K562 (cell line): ENCODE measurements around the gene SLC35E3. TPM values are rescaled to one million over a fixed set of nuclear protein-coding genes. Genes with fewer than 3 reads are reported as not detected.

Source experiments
- ATAC-seq: fragments of 200-7000 bp; cut with Tn5 transposase; 3 replicates; pipeline ENCODE4 v1.9.1; 2020; ENCODE audit warnings: moderate library complexity
- BruUV-seq: library from RNA; stranded (reverse); fragments of 400-500 nt; replicated peaks from 2 replicates; lab custom pipeline; 2021; lab: Mats Ljungman, UMichigan
- CTCF ChIA-PET: fragments of 300-600 bp; formaldehyde crosslinking; extraction: SDS; loops from one replicate; lab custom pipeline; 2021; ENCODE audit warnings: low intra/inter-chr PET ratio; lab: Yijun Ruan, JAX
- POLR2A ChIA-PET: fragments of 300-600, 350-650 bp; sonication (Branson Sonifier 250); formaldehyde crosslinking; extraction: SDS; loops from one replicate; lab custom pipeline; 2021; ENCODE audit warnings: antibody characterized with exemption, inconsistent platforms; lab: Yijun Ruan, JAX
- DNase-seq, 4 experiments: peaks; one replicate each; pipeline versions ENCODE4 v3.0.0 to v3.0.0-alpha.2; 2011 to 2018; ENCODE audit warnings: low spot score in 3 of 4, mixed read lengths in 3 of 4; ENCODE audit errors: extremely low read depth in 1 of 4
- FAIRE-seq: peaks from 2 replicates; lab custom pipeline; 2011; peaks lifted over from hg19 to GRCh38; lab: Jason Lieb, UNC
- H2AFZ ChIP-seq: 2 replicates; pipeline ENCODE4 v1.6.0; 2011; ENCODE audit warnings: low read depth, low read length, control low read depth, inconsistent platforms
- H3K27ac ChIP-seq: fragments of 200-600 bp; 3 replicates; pipeline ENCODE4 v1.8.0; 2011; ENCODE audit warnings: low read depth, mild to moderate bottlenecking, control low read depth, inconsistent platforms, low read length, moderate library complexity, mixed read lengths; ENCODE audit errors: extremely low read depth
- H3K27me3 ChIP-seq, 2 experiments: fragments of 300-600 bp in 1 of 2; 2 replicates in 1 of 2; 3 replicates in 1 of 2; pipeline versions ENCODE4 v1.6.0 to v1.8.0; 2011; ENCODE audit warnings: inconsistent platforms in 2 of 2, low read length in 2 of 2, mild to moderate bottlenecking in 1 of 2, mixed read lengths in 1 of 2, moderate library complexity in 1 of 2; ENCODE audit not compliant: control insufficient read depth in 2 of 2, insufficient read depth in 2 of 2
- H3K36me3 ChIP-seq: fragments of 300-600 bp; 3 replicates; pipeline ENCODE4 v1.8.0; 2011; ENCODE audit warnings: mild to moderate bottlenecking, low read length, inconsistent platforms; ENCODE audit not compliant: control insufficient read depth, insufficient read depth
- H3K4me1 ChIP-seq, 2 experiments: fragments of 200-600 bp in 1 of 2; replicated peaks in 1 of 2; 2 replicates in 1 of 2; 3 replicates in 1 of 2; pipeline versions ENCODE4 v1.5.1 to v1.8.0; 2011; ENCODE audit warnings: inconsistent platforms in 2 of 2, low read length in 2 of 2, mild to moderate bottlenecking in 1 of 2, mixed read lengths in 1 of 2, moderate library complexity in 1 of 2; ENCODE audit not compliant: control insufficient read depth in 2 of 2, insufficient read depth in 2 of 2
- H3K4me2 ChIP-seq: 2 replicates; pipeline ENCODE4 v1.6.1; 2011; ENCODE audit warnings: low read length, control low read depth, inconsistent platforms, mixed read lengths; ENCODE audit not compliant: insufficient read depth
- H3K4me3 ChIP-seq: fragments of 200-600 bp; sonication (generic), shearing (Covaris generic); 2 replicates; pipeline ENCODE4 v1.5.1; 2016; ENCODE audit warnings: control low read depth, inconsistent platforms
- H3K79me2 ChIP-seq: fragments of 200-600 bp; 3 replicates; pipeline ENCODE4 v1.8.0; 2011; ENCODE audit warnings: low read length, inconsistent platforms; ENCODE audit not compliant: control insufficient read depth, insufficient read depth
- H3K9ac ChIP-seq, 2 experiments: 2 replicates each; pipeline versions ENCODE4 v1.6.0 to v1.6.1; 2011; ENCODE audit warnings: low read depth in 2 of 2, low read length in 2 of 2, control low read depth in 1 of 2, inconsistent platforms in 1 of 2, mild to moderate bottlenecking in 1 of 2, mixed read lengths in 1 of 2; ENCODE audit not compliant: insufficient read depth in 1 of 2
- H3K9me1 ChIP-seq: one replicate; pipeline ENCODE4 v1.6.0; 2011; ENCODE audit warnings: inconsistent platforms, mild to moderate bottlenecking, low read length, moderate library complexity; ENCODE audit not compliant: control insufficient read depth, insufficient read depth
- H3K9me3 ChIP-seq: replicated peaks from 2 replicates; pipeline ENCODE4 v1.5.1; 2011; ENCODE audit warnings: low read depth, low read length, inconsistent platforms; ENCODE audit not compliant: control insufficient read depth, insufficient read depth
- H4K20me1 ChIP-seq: replicated peaks from 2 replicates; pipeline ENCODE4 v1.6.1; 2011; ENCODE audit warnings: low read length, inconsistent platforms, mixed read lengths; ENCODE audit not compliant: control insufficient read depth, insufficient read depth
- GATAD2B ChIP-seq: fragments of 450-650 bp; IDR thresholded peaks from 2 replicates; pipeline ENCODE4 v1.6.1; 2017; ENCODE audit warnings: mild to moderate bottlenecking, borderline replicate concordance
- NR0B1 ChIP-seq: fragments of 450-650 bp; IDR thresholded peaks from one replicate; pipeline ENCODE4 v1.6.1; 2018; ENCODE audit warnings: mild to moderate bottlenecking, moderate library complexity; ENCODE audit not compliant: partially characterized antibody
- OTX1 ChIP-seq: fragments of 450-650 bp; formaldehyde crosslinking; IDR thresholded peaks from 2 replicates; pipeline ENCODE4 v1.4.0; 2022; ENCODE audit warnings: mild to moderate bottlenecking
- PHF21A ChIP-seq: fragments of 450-650 bp; IDR thresholded peaks from 2 replicates; pipeline ENCODE4 v1.6.1; 2017; ENCODE audit warnings: low read depth, borderline replicate concordance
- POLR3G ChIP-seq: IDR thresholded peaks from 2 replicates; pipeline ENCODE4 v1.6.1; 2011; ENCODE audit not compliant: insufficient read length, insufficient replicate concordance; ENCODE audit errors: extremely low read depth
- RBM17 ChIP-seq: fragments of 200-400 bp; formaldehyde crosslinking; IDR thresholded peaks from 2 replicates; pipeline ENCODE4 v1.6.1; 2017; ENCODE audit warnings: low read depth, mild to moderate bottlenecking, low read length, borderline replicate concordance
- RNF2 ChIP-seq: sonication (generic); IDR thresholded peaks from 2 replicates; pipeline ENCODE4 v1.6.1; 2016
- ZNF316 ChIP-seq: fragments of 450-650 bp; IDR thresholded peaks from 2 replicates; pipeline ENCODE4 v1.6.1; 2016
- WGBS: fragments of 100-300 bp; shearing (Covaris generic); methylation state at CpG from one replicate; pipeline ENCODE4 v1.1.6; 2016; ENCODE audit warnings: low coverage, mixed read lengths; ENCODE audit not compliant: insufficient coverage; ENCODE audit errors: missing lambda C conversion rate; 5-methylcytosine and 5-hydroxymethylcytosine counted together
- in situ Hi-C: fragments of 300-500 bp; cut with MboI; formaldehyde crosslinking; loops from 4 replicates; pipeline ENCODE4 v1.15.0; 2018; ENCODE audit warnings: inconsistent platforms, mixed read lengths
- intact Hi-C: fragments of 100-400 bp; cut with micrococcal nuclease; formaldehyde crosslinking; loops from 2 replicates; pipeline ENCODE4 v1.14.2; 2022
- polyA plus RNA-seq, 8 experiments: library from polyadenylated mRNA; depleted of rRNA in 4 of 8; stranded (reverse) in 5 of 8; unstranded in 3 of 8; fragments of >200 nt; fragmentation: Nextera tagmentation in 2 of 8; fragmentation: Illumina TruSeq in 1 of 8; extraction: Ambion mirVana in 2 of 8; extraction: Trizol in 1 of 8; gene quantifications; 2 replicates each; pipeline versions ENCODE4 v1.2.1 to v1.2.3, GENCODE V29; 2011 to 2014; ENCODE audit warnings: inconsistent platforms in 1 of 8, missing spikeins in 1 of 8
- total RNA-seq, 7 experiments: library from RNA; depleted of rRNA in 6 of 7; stranded (reverse); fragments of >200 nt in 6 of 7; fragmentation: Illumina TruSeq in 2 of 7; extraction: Trizol in 2 of 7; gene quantifications; 2 replicates each; pipeline versions ENCODE4 v1.2.1 to v1.2.3, GENCODE V29; 2011 to 2021; ENCODE audit warnings: low replicate concordance in 1 of 7

Gene SLC35E3
- total and polyA plus RNA-seq, 9 of the 15 experiments (the other 6 are each of a cell fraction or from before 2014, with no cell fraction given) = 1.2 to 5.9 (median 3.8) TPM

- in situ Hi-C loops (no loop called here), intact Hi-C loops (no loop called here)
- Histone ChIP-seq H4K20me1 (no peaks in the 10 kb centered on the region), H3K9ac (no peak overlapping the region), H3K27ac (no peak overlapping the region), H3K79me2 (no peaks in the 10 kb centered on the region), H3K4me2 (no peak overlapping the region), H3K4me3 (no peak overlapping the region), H3K9me3 (no peaks in the 10 kb centered on the region), H2AFZ (no peak overlapping the region), H3K27me3 (no peaks in the 10 kb centered on the region), H3K36me3 (peaks cover 15% of the 10 kb centered on the region; the same call in 2 of the 3 replicates), H3K4me1 (peaks cover 4 to 9% of the 10 kb centered on the region in 2 experiments; a peak in 4 of 5 replicates), H3K9me1 (no peaks in the 10 kb centered on the region)
- WGBS = 88% methylated on average over 2 of the region's 2 CpGs
- BruUV-seq = no TSS peak
- ChIA-PET POLR2A (no interaction called here), CTCF (no interaction called here)
- no peak for ATAC-seq
- no peak for FAIRE-seq
- TF ChIP-seq GATAD2B = no peak
- TF ChIP-seq POLR3G = no peak
- no peak for TF ChIP-seq NR0B1
- TF ChIP-seq RNF2 = no peak
- no peak for TF ChIP-seq PHF21A
- no peak for TF ChIP-seq OTX1 (CRISPR knock-in tag)
- TF ChIP-seq ZNF316 = no peak
- no peak for TF ChIP-seq RBM17
- DNase-seq = no peak
Observed at GRCh38 chr12:68766646-68767045, 20.7 kb downstream of the SLC35E3 start.
